Progenitor cell of endocrine pancreas (in vitro differentiated cells): ENCODE results near the gene TMTC2. TPM values are rescaled to one million over a fixed set of nuclear protein-coding genes. Genes with fewer than 3 reads are reported as not detected.
"Not testable (repeated sequence)": the region's sequence is repeated elsewhere in the genome, so short reads cannot be mapped to it uniquely, and the experiment has no call there.

ENCODE experiments used
- DNase-seq: peaks from one replicate; pipeline ENCODE4 v3.0.0; 2021; ENCODE audit warnings: low spot score; ENCODE audit not compliant: unreplicated experiment
- H3K27ac Mint-ChIP-seq: 2 replicates; pipeline ENCODE4 v1.8.0; 2021; ENCODE audit warnings: mild to moderate bottlenecking, moderate library complexity, mixed read lengths
- H3K27me3 Mint-ChIP-seq: 2 replicates; pipeline ENCODE4 v1.8.0; 2021; ENCODE audit warnings: mixed read lengths
- H3K36me3 Mint-ChIP-seq: 2 replicates; pipeline ENCODE4 v1.8.0; 2022; ENCODE audit warnings: mixed read lengths; ENCODE audit not compliant: insufficient read depth
- H3K4me1 Mint-ChIP-seq: 2 replicates; pipeline ENCODE4 v1.8.0; 2021; ENCODE audit warnings: low read depth, mixed read lengths
- H3K4me3 Mint-ChIP-seq: 2 replicates; pipeline ENCODE4 v1.8.0; 2021; ENCODE audit warnings: low read depth, mild to moderate bottlenecking, moderate library complexity, mixed read lengths
- H3K9me3 Mint-ChIP-seq: 2 replicates; pipeline ENCODE4 v1.8.0; 2021; ENCODE audit warnings: low read depth, mixed read lengths
- total RNA-seq: library from RNA; stranded (reverse); gene quantifications from 2 replicates; pipeline ENCODE4 v1.2.1, GENCODE V29; 2021
- TF ChIP-seq, protein P1 (sequence below): fragments of 200-600 bp; sonication (generic); IDR thresholded peaks from one replicate; pipeline ENCODE4 v1.5.0; 2021; ENCODE audit warnings: antibody characterized with exemption, mild to moderate bottlenecking; ENCODE audit not compliant: unreplicated experiment

Gene TMTC2
- total RNA-seq, 1 donor from 2014 or later, result 15.4 TPM

DNA sequence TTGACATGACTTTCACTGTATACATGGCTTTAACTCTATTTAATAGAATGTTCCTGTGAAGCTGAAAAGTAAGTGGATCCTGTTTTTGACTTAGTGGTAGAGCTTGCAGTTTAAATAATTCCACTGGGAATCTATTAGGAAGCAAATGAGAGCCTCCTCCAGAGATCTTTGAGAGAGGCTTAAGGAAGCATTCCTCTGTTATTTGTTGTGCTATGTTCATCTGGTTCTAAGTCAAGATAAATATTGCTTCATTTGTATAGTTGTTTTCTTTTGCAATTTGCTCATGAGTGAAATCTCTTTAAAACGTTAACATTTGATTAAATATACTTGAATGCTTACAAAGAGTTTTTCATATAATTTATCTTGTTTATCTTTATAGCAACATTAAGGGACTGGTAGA is 70.4 kb downstream of the TMTC2 start:
- Mint-ChIP-seq H3K4me1 (peaks cover 4% of the 10 kb centered on the region), H3K4me3 (no peak overlapping the region), H3K36me3 (no peaks in the 10 kb centered on the region), H3K27me3 (no peaks in the 10 kb centered on the region), H3K27ac (no peak overlapping the region), H3K9me3 (no peaks in the 10 kb centered on the region)
- DNase-seq, result no peak
- TF ChIP-seq, protein P1, sequence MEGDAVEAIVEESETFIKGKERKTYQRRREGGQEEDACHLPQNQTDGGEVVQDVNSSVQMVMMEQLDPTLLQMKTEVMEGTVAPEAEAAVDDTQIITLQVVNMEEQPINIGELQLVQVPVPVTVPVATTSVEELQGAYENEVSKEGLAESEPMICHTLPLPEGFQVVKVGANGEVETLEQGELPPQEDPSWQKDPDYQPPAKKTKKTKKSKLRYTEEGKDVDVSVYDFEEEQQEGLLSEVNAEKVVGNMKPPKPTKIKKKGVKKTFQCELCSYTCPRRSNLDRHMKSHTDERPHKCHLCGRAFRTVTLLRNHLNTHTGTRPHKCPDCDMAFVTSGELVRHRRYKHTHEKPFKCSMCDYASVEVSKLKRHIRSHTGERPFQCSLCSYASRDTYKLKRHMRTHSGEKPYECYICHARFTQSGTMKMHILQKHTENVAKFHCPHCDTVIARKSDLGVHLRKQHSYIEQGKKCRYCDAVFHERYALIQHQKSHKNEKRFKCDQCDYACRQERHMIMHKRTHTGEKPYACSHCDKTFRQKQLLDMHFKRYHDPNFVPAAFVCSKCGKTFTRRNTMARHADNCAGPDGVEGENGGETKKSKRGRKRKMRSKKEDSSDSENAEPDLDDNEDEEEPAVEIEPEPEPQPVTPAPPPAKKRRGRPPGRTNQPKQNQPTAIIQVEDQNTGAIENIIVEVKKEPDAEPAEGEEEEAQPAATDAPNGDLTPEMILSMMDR, result no peak

DNA sequence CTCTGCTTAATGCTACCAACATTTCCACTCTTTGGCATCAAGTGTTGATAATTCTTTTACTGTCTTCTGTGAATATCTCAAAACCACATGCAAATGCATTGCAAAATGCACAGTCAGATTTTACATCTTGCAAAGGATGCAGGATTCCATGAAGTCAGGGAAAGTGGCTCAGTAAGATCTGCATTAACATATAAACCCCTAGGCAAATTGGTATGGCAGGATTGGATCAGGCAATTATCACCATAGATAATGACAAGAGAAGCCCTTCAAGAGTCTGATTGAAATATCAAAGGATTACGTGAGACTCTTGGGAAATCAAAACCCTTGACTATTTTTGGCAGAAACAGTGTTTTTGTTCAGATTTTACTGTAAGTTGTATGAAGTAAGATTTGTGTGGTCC is 71.0 kb downstream of the TMTC2 start:
- Mint-ChIP-seq H3K9me3 (no peaks in the 10 kb centered on the region), H3K36me3 (no peaks in the 10 kb centered on the region), H3K4me3 (no peak overlapping the region), H3K4me1 (peaks cover 4% of the 10 kb centered on the region), H3K27ac (no peak overlapping the region), H3K27me3 (no peaks in the 10 kb centered on the region)
- TF ChIP-seq, protein P1, result no peak
- no peak for DNase-seq

DNA sequence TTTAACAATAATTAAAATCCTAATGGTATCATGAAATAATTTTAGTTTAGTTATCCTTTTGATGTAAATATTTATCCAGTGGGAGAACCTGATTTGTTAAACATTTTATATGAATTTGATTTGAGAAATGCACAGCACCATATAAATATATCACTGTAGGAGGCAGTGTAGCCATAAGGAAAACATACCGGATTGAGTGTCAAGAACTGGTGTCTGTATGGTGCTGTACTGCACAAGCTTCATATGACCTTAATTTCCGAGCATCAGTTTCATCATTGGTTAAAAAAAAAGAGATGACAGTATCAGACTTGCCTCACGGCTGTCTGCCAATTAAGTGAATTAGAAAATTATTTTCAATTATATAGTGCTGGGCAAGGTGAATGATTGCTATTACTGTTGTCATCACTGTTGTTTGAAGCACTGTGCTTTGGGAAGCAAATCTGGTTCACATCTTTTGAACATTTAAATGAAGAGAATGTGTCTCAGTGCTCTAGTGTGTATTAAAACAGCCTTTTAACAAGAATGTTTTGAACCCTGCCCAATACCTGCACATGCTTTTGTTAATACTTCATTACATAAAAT is 72.1 kb downstream of the TMTC2 start:
- Mint-ChIP-seq H3K27me3 (no peaks in the 10 kb centered on the region), H3K4me1 (peaks cover 4% of the 10 kb centered on the region), H3K4me3 (no peak overlapping the region), H3K27ac (no peak overlapping the region), H3K9me3 (no peaks in the 10 kb centered on the region), H3K36me3 (no peaks in the 10 kb centered on the region)
- no peak for DNase-seq
- TF ChIP-seq, protein P1, result no peak

DNA sequence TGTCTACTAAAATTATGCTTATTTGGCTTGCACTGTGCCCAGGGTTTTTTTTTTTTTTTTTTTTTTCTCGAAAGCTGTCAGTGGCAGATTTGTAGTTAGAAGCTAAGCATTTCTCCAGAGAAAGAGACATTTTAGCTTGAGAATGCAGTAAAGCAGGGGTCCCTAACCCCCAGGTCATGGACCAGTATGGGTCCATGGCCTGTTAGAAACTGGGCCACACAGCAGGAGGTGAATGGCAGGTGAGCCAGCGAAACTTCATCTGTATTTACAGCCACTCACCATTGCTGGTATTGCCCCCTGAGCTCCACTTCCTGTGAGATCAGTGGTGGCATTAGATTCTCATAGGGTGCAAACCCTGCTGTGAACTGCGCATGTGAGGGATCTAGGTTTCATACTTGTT is 73.7 kb downstream of the TMTC2 start:
- no peaks in the 10 kb centered on the region for H3K27me3 Mint-ChIP-seq

DNA sequence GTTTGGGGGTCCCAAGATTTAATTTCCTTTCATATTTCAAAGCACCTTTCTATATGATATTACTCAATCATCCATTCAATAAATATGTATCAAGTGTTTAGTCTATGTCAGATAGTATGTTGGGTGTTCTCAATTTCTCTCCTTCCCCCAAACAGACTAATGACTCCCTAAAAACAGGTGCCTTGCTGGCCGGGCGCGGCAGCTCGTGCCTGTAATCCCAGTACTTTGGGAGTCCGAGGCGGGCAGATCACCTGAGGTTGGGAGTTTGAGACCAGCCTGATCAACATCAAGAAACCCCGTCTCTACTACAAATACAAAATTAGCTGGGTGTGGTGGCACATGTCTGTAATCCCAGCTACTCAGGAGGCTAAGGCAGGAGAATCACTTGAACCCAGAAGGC is 78.5 kb downstream of the TMTC2 start:
- H3K27ac Mint-ChIP-seq, result peak overlapping the region; percentile 37
- H3K9me3 Mint-ChIP-seq, H3K4me1 Mint-ChIP-seq, H3K27me3 Mint-ChIP-seq, H3K36me3 Mint-ChIP-seq, H3K4me3 Mint-ChIP-seq, DNase-seq: not testable (repeated sequence)

More for the DNA sequence above, 73.7 kb downstream of the TMTC2 start:
- DNase-seq, result no peak
- Mint-ChIP-seq H3K36me3 (no peaks in the 10 kb centered on the region), H3K9me3 (no peaks in the 10 kb centered on the region), H3K27ac (no peak overlapping the region), H3K4me3 (no peak overlapping the region), H3K4me1 (peaks cover 11% of the 10 kb centered on the region)
- TF ChIP-seq, protein P1, result no peak

DNA sequence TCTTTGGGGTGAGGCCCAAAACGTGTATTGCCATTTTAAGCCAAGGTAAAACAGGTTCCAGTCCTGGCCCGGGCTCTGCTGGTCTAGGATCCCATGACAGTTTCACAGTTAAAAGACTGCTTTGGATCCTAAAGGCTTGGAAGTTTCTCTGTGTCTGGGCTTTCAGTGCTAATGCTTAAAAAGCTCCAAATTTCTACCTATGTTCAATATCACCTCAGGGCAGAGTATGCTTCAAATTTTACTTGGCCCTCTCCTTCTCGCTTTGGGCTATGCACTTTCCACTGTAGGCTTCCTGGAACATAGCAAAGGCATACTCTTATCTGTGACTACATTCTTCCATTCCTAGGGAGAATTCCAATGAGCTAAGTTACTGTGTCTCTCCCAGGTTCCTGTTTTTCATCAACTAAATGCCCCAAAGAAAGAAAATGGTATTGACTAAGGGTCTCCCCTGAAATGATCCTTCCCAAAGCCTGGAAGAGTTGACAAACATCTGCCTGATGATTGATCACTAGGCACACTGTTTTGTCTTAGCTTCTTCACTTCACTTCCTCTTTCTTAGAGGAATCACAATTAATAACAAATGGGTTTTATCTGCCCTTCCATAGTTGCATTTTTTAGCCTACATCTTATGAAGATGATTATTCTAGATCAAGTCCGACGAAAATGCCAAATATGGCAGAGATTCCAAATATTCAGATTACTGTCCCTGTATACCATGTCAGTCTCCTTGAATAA is 79.4 kb downstream of the TMTC2 start:
- no peak for DNase-seq
- TF ChIP-seq, protein P1, result no peak
- Mint-ChIP-seq H3K36me3 (peaks cover 1% of the 10 kb centered on the region), H3K27me3 (no peaks in the 10 kb centered on the region), H3K9me3 (no peaks in the 10 kb centered on the region), H3K27ac (peak overlapping the region; percentile 54), H3K4me1 (peaks cover 9% of the 10 kb centered on the region), H3K4me3 (no peak overlapping the region)
